ENCODE measurements around the gene NUP107.

DNA sequence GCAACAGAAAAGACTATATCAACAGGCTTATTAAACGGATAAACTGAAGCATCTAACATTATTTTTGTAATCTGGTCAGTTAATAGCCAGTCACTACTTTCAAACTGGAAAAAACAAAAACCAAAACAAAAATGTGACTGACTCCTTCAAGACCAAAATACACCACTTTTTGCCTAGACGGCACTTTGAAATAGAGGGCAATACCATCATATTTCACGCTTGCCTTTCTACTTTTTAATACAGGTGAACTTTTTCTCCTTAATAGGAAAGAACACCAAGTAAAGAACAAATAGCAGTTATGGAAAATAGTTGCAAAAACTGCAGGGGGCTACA lies 550 bp upstream of the NUP107 start:
- TF ChIP-seq, protein P1, sequence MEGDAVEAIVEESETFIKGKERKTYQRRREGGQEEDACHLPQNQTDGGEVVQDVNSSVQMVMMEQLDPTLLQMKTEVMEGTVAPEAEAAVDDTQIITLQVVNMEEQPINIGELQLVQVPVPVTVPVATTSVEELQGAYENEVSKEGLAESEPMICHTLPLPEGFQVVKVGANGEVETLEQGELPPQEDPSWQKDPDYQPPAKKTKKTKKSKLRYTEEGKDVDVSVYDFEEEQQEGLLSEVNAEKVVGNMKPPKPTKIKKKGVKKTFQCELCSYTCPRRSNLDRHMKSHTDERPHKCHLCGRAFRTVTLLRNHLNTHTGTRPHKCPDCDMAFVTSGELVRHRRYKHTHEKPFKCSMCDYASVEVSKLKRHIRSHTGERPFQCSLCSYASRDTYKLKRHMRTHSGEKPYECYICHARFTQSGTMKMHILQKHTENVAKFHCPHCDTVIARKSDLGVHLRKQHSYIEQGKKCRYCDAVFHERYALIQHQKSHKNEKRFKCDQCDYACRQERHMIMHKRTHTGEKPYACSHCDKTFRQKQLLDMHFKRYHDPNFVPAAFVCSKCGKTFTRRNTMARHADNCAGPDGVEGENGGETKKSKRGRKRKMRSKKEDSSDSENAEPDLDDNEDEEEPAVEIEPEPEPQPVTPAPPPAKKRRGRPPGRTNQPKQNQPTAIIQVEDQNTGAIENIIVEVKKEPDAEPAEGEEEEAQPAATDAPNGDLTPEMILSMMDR (IDR thresholded peaks at IDR 0.05; ENCODE audit: low read length): no peak
- no peak for TF ChIP-seq EZH2 (optimal IDR thresholded peaks at IDR 0.05; ENCODE audit: low read depth, low read length)
- TF ChIP-seq EZH2phosphoT487 (IDR thresholded peaks at IDR 0.05; ENCODE audit: low read length): no peak

Measured in MM.1S (cell line).